ENCODE data around the gene SOCS1. TPM values are rescaled to one million over a fixed set of nuclear protein-coding genes. Genes with fewer than 3 reads are reported as not detected.

The SOCS1 gene
- total RNA-seq, 1 donor from 2014 or later = 76.2 TPM

DNA sequence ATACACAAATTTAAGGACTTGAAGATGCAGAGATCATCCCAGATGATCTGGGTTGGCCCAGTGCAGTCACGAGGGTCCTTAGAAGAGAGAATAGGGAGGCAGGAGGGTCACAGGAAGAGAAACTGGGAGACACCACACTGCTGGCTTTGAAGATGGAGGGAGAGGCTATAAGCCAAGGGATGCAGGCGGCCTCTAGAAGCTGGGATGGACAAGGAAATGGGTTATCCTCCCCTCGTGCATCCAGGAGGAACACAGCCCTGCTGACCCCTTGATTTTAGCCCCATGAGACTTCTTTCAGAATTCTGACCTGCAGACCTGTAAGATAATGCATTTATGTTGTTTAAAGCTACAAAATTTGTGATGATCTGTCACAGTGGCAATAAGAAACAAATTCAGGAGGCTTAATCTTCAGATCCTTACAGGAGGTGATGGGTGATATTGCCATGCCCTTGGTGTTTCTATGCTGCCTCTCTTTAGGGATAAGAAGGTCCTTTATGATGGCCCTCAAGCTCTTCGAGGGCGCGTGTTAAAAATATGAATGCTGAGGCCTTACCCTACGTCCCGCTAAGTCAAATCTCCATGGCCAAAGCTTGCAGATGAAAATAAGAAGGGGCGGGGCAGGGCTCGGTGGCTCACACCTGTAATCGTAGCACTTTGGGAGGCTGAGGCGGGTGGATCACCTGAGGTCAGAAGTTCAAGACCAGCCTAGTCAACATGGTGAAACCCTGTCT, 21.8 kb upstream of the SOCS1 start:
- Mint-ChIP-seq H3K27me3 (no peaks in the 10 kb centered on the region), H3K36me3 (ENCODE audit: low read depth) (no peaks in the 10 kb centered on the region), H3K27ac (no peak overlapping the region), H3K4me3 (no peak overlapping the region), H3K4me1 (peaks cover 17% of the 10 kb centered on the region), H3K9me3 (no peaks in the 10 kb centered on the region)
- TF ChIP-seq, protein P1, sequence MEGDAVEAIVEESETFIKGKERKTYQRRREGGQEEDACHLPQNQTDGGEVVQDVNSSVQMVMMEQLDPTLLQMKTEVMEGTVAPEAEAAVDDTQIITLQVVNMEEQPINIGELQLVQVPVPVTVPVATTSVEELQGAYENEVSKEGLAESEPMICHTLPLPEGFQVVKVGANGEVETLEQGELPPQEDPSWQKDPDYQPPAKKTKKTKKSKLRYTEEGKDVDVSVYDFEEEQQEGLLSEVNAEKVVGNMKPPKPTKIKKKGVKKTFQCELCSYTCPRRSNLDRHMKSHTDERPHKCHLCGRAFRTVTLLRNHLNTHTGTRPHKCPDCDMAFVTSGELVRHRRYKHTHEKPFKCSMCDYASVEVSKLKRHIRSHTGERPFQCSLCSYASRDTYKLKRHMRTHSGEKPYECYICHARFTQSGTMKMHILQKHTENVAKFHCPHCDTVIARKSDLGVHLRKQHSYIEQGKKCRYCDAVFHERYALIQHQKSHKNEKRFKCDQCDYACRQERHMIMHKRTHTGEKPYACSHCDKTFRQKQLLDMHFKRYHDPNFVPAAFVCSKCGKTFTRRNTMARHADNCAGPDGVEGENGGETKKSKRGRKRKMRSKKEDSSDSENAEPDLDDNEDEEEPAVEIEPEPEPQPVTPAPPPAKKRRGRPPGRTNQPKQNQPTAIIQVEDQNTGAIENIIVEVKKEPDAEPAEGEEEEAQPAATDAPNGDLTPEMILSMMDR (IDR thresholded peaks at IDR 0.05) = no peak
- no peak for ATAC-seq (ENCODE audit: low read depth)
- CTCF ChIA-PET = interaction anchor here (1.3 kb wide), 1 partner anchor 77 kb away, joined by 3 read pairs; no protein-coding TSS in a partner anchor
- intact Hi-C loops (cut with micrococcal nuclease) = loop anchor here (2.0 kb wide), 1 partner anchor 19 kb away; no protein-coding TSS in a partner anchor
- POLR2A ChIA-PET = no interaction called here
- no peak for DNase-seq

DNA sequence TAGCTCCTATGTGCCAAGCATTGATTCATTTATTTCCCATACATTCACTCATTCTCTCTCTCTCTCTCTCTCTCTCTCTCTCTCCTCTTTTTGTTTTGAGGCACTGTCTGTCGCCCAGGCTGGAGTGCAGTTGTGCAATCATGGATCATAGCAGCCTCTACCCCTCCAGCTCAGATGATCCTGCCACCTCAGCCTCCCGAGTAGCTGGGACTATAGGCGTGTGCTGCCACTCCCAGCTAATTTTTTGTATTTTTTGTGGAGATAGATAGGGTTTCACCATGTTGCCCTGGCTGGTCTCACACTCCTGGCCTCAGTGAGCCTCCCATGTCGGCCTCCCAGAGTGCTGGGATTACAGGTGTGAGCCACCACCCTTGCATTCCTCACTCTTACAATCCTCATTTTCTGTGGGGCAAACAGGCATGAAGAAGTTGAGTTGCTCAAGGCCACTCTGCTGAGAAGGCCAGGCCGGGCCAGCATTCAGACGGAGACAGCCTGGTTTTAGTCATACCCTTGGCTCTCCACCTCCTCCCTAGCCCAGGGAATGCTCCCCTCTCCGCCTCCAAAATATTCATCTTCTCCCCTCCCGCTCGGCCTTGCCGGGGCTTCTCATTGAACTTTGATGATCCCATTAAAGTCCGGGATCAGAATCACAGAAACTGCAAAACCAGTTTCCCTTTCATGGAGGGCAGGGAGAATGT, 21.0 kb upstream of the SOCS1 start:
- no peaks in the 10 kb centered on the region for H3K27me3 Mint-ChIP-seq
- H3K27ac Mint-ChIP-seq = no peak overlapping the region
- ATAC-seq (ENCODE audit: low read depth) (no peak), DNase-seq (no peak)
- H3K4me1 Mint-ChIP-seq = peaks cover 17% of the 10 kb centered on the region
- H3K36me3 Mint-ChIP-seq (ENCODE audit: low read depth) = no peaks in the 10 kb centered on the region
- H3K9me3 Mint-ChIP-seq = no peaks in the 10 kb centered on the region
- ChIA-PET POLR2A (interaction anchor here (0.6 to 0.7 kb wide), 2 partner anchors 78 to 83 kb away, joined by 3 to 5 read pairs; no protein-coding TSS in a partner anchor), CTCF (interaction anchor here (1.8 kb wide), 1 partner anchor 21 kb away, joined by 4 read pairs; no protein-coding TSS in a partner anchor)
- TF ChIP-seq, protein P1 (IDR thresholded peaks at IDR 0.05) = no peak
- intact Hi-C loops (cut with micrococcal nuclease) = no loop called here
- H3K4me3 Mint-ChIP-seq = no peak overlapping the region

DNA sequence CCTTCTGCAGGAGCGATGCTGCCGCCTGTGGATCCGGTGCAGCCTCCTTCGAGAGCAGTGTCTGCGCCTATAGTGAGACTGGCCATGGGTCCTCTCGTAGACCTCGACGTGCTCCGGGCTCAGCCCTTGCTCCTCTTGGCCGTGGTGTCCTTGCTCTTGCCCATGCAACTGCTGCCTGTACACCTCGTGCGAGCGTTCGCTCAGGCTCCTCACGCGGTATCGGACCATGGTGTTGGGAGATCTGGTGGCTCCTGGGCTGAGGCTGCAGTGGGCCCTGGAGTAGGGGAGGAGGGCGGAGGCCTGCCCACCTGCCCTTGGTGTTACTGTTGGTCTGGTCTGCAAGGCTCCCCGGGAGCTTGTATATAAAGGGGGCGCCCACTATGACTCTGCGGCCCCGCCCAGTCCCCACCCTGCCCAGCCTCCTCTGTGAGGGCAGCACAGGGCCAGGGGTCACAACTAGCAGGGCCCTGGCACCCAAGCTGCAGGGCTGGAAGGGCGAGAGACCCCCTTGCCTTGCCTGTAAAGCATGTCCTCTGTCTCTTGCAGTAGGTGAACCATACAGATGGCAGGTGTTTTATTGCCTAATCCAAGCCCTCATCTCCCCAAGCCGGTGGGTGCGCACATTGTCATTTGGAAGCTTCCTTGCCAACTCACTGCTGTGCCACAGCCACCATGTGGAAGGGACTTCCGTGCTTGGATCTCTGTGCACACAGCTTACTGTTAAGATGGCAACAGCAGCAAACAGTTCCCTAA, 20.3 kb upstream of the SOCS1 start, which contains the start of gene PRM2:
PRM2 (minus strand) TSS at position 338 of the 753 bp plus-strand sequence; CDS start at position 228, 110 bp downstream.
- Mint-ChIP-seq H3K4me1 (peaks cover 17% of the 10 kb centered on the region), H3K9me3 (no peaks in the 10 kb centered on the region), H3K27ac (no peak within 1 kb of the TSS), H3K4me3 (no peak within 1 kb of the TSS), H3K36me3 (ENCODE audit: low read depth) (no peaks in the 10 kb centered on the region), H3K27me3 (no peaks in the 10 kb centered on the region)
- CTCF ChIA-PET = interaction anchor here (1.8 kb wide), 1 partner anchor 21 kb away, joined by 4 read pairs; no protein-coding TSS in a partner anchor
- intact Hi-C loops (cut with micrococcal nuclease) = no loop called here
- DNase-seq (no peak), ATAC-seq (ENCODE audit: low read depth) (no peak)
- POLR2A ChIA-PET = interaction anchor here (0.6 to 0.7 kb wide), 2 partner anchors 79 to 84 kb away, joined by 3 to 5 read pairs; no protein-coding TSS in a partner anchor
- TF ChIP-seq, protein P1 (IDR thresholded peaks at IDR 0.05) = no peak

DNA sequence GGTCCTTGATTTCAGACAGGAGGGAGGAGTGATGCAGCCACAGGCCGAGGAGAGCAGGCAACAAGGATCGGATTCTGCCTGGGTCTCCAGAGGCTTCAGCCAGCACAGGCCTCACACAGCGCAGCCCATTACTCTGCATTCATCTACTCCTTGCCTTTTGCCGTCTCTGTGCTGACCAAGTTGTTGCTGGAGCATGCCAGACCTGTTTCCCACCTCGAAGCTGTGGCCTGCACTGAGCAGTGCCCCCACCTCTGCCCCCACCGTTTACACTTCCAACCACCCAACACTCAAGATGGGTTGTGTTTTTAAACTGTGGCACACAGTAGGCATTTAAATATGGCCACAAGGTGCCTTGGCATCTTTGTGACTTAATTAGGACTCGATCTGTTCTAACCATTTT, 19.0 kb upstream of the SOCS1 start:
- Mint-ChIP-seq H3K4me1 (peaks cover 14% of the 10 kb centered on the region), H3K27ac (no peak overlapping the region), H3K36me3 (ENCODE audit: low read depth) (no peaks in the 10 kb centered on the region), H3K9me3 (no peaks in the 10 kb centered on the region), H3K4me3 (no peak overlapping the region), H3K27me3 (no peaks in the 10 kb centered on the region)
- ChIA-PET CTCF (no interaction called here), POLR2A (no interaction called here)
- intact Hi-C loops (cut with micrococcal nuclease) = no loop called here
- DNase-seq = no peak
- no peak for ATAC-seq (ENCODE audit: low read depth)
- TF ChIP-seq, protein P1 (IDR thresholded peaks at IDR 0.05) = no peak

All from activated B cell treated with CpG ODN at 0.5 μM for 24 hours (primary cell).